ENCODE results near the gene NFKBIL1.

NFKBIL1 gene

DNA sequence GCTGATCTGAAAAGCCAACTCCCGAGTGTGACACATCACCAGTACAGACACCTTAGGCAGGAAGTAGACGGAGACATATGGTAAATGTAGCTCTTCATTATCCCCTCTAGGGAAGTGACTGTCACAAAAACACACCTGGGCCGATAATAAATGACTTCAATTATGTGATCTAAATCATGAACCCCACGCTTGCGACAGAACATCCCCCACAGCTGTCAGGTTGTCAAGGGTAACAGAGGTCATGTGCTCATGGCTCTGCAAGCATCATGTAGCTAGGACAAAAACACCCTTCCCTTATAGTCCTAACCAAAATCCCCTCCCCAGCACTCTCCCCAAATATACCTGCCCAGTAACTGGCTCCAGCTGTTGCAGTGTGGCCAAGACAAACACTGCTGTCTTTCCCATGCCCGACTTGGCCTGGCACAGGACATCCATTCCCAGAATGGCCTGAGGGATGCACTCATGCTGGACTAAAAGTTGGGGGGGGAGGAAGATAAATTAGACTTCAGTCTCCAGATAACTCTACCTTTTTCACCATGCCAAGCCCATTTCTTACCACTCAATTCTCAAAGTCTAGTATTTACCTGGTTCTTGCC is 8.5 kb upstream of the NFKBIL1 start:
- no peak overlapping the region for H3K27ac ChIP-seq
- H3K4me3 ChIP-seq (ENCODE audit: low read depth, low read length), result peak overlapping the region; percentile 97
- no peak for DNase-seq
- TF ChIP-seq, protein P1, sequence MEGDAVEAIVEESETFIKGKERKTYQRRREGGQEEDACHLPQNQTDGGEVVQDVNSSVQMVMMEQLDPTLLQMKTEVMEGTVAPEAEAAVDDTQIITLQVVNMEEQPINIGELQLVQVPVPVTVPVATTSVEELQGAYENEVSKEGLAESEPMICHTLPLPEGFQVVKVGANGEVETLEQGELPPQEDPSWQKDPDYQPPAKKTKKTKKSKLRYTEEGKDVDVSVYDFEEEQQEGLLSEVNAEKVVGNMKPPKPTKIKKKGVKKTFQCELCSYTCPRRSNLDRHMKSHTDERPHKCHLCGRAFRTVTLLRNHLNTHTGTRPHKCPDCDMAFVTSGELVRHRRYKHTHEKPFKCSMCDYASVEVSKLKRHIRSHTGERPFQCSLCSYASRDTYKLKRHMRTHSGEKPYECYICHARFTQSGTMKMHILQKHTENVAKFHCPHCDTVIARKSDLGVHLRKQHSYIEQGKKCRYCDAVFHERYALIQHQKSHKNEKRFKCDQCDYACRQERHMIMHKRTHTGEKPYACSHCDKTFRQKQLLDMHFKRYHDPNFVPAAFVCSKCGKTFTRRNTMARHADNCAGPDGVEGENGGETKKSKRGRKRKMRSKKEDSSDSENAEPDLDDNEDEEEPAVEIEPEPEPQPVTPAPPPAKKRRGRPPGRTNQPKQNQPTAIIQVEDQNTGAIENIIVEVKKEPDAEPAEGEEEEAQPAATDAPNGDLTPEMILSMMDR (IDR thresholded peaks at IDR 0.05; ENCODE audit: low read depth, low read length, missing control alignments), result no peak
- no peaks in the 10 kb centered on the region for H3K27me3 ChIP-seq (replicated peaks)
- H3K36me3 ChIP-seq (replicated peaks), result peaks cover 71% of the 10 kb centered on the region
- in situ Hi-C loops (cut with HindIII; ENCODE audit: low pct_ligation_motif_present, low sequenced_read_pairs), result no loop called here

DNA sequence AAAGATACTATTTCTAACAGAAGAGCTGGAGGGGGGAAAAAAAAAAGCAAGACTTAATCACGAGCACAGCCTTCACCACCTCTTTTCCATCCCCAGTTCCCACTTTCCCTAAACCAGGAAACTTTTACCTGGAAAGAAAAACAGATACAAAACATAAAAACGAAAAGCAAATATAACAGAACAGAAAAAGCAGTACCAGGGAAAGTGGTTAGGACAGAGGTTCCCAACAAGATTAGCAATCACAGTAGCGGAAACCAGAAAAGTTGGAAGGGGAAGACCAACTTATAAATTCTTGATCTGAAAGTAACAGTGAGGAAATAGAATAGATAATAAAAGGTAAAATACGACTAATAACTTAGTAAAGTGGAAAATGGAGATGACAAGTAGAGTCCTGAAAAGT is 6.8 kb upstream of the NFKBIL1 start:
- H3K36me3 ChIP-seq (replicated peaks), result peaks cover 54% of the 10 kb centered on the region

DNA sequence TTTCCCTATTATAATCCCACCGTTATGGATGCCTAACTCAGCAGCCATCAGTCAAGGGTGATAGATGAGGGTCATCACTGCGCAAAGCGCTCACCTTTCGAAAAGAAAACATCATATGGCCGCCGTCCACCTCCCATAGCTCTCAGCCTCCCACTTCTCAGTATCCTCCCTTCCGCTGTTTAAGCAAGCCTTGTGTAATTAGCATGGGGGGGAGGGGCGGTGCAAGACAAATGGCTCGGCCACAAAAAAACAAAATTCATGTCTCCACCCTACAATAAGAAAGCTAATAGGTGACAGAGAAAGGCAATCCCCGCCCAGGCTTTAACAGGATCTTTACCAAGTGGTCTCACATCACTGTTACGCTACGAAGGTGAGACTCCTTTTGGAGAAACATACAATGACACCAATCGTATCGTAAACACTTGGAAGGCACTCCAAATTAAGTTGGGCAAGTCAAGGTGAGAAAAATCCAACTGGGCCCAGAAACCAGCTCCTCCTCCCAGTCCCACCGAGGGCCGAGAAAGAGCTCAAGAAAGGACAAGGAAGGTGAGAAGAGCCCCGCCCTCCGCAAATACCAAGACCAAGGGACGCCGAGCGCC is 6.2 kb upstream of the NFKBIL1 start:
- DNase-seq, result no peak
- in situ Hi-C loops (cut with HindIII; ENCODE audit: low pct_ligation_motif_present, low sequenced_read_pairs), result no loop called here
- H3K36me3 ChIP-seq (replicated peaks), result peaks cover 49% of the 10 kb centered on the region
- no peaks in the 10 kb centered on the region for H3K27me3 ChIP-seq (replicated peaks)
- H3K4me3 ChIP-seq (ENCODE audit: low read depth, low read length), result peak overlapping the region; percentile 97
- TF ChIP-seq, protein P1 (IDR thresholded peaks at IDR 0.05; ENCODE audit: low read depth, low read length, missing control alignments), result no peak
- peak overlapping the region; percentile 99 for H3K27ac ChIP-seq

More for the DNA sequence above, 6.8 kb upstream of the NFKBIL1 start:
- TF ChIP-seq, protein P1 (IDR thresholded peaks at IDR 0.05; ENCODE audit: low read depth, low read length, missing control alignments), result no peak
- in situ Hi-C loops (cut with HindIII; ENCODE audit: low pct_ligation_motif_present, low sequenced_read_pairs), result no loop called here
- peak overlapping the region; percentile 97 for H3K4me3 ChIP-seq (ENCODE audit: low read depth, low read length)
- H3K27ac ChIP-seq, result peak overlapping the region; percentile 99
- H3K27me3 ChIP-seq (replicated peaks), result no peaks in the 10 kb centered on the region
- no peak for DNase-seq

DNA sequence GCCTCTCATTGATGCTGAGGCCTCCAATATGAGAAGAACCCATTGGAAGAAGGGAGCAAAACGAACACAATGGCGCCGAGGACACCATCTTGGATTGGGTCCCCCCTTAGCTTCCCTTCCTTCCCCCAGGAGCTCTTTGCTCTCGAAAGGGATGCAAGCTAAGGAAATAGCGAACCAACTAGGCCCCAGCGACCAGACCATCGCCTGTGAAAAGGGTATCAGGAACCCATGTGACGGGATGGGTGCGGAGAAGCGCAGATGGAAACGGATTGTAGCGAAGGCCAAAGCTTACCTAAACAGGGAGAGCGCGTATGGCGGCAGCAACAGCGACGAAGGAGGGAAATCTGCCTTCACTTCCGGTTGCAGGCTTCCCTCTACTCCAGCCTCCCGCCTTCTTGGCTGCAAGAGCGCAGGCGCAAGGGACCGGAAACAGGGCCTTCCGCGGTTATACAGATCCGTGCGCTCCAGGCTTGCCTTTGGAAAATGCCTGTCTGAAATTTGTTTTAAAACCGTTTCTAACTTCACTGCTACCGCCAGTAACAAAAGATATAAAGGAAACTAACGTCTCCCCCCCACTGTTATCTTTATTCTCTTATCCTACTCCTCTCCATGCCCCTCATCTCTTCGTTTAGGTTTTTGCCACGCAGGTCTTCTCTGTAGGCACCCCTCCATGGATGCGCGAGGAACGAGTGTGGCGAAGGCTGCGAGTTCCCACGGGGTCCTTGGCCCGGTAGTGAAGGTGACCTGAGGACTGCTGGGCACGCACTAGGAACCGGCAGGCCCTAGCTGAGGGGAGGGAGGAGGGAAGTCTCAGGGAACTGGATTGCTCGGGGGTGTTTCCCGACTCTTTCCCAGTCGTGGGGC is 5.5 kb upstream of the NFKBIL1 start, which contains the start of gene DDX39B:
DDX39B (minus strand) TSS at position 346 of the 864 bp plus-strand sequence. CDS start 1,471 bp downstream, outside the sequence.
- TF ChIP-seq, protein P1 (IDR thresholded peaks at IDR 0.05; ENCODE audit: low read depth, low read length, missing control alignments), result no peak
- H3K36me3 ChIP-seq (replicated peaks), result peaks cover 41% of the 10 kb centered on the region
- peak; percentile 94 for DNase-seq
- H3K4me3 ChIP-seq (ENCODE audit: low read depth, low read length), result peak within 1 kb of the TSS; percentile 97
- H3K27ac ChIP-seq, result peak within 1 kb of the TSS; percentile 99
- H3K27me3 ChIP-seq (replicated peaks), result no peaks in the 10 kb centered on the region
- in situ Hi-C loops (cut with HindIII; ENCODE audit: low pct_ligation_motif_present, low sequenced_read_pairs), result no loop called here

DNA sequence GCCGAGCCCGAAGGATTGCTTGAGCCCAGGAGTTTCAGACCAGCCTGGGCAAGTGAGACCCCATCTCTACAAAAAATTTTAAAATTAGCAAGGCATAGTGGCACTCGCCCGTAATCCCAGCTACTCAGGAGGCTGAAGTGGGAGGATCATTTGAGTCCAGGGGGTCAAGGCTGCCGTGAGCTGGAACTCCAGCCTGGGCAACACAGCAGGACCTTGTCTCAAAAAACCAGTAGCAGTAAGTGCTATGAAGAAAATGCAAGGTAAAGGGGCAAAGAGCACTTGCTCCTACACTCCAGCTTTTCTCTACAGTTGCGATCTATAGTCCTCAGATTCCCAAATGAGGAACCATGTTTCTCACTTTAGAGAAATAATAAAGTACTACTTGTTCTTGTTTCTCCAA is 3.8 kb upstream of the NFKBIL1 start:
- H3K4me3 ChIP-seq (ENCODE audit: low read depth, low read length), result no peak overlapping the region
- DNase-seq, result no peak
- H3K27me3 ChIP-seq (replicated peaks), result no peaks in the 10 kb centered on the region
- TF ChIP-seq, protein P1 (IDR thresholded peaks at IDR 0.05; ENCODE audit: low read depth, low read length, missing control alignments), result no peak
- in situ Hi-C loops (cut with HindIII; ENCODE audit: low pct_ligation_motif_present, low sequenced_read_pairs), result no loop called here
- peaks cover 25% of the 10 kb centered on the region for H3K36me3 ChIP-seq (replicated peaks)
- H3K27ac ChIP-seq, result no peak overlapping the region
